HG03354 (cell line): ENCODE data around the gene CXXC5.

Experiments used
- ATAC-seq: cut with Tn5 transposase; IDR thresholded peaks from one replicate; pipeline ENCODE4 v1.9.1; 2021; ENCODE audit warnings: mild to moderate bottlenecking; ENCODE audit not compliant: unreplicated experiment, poor library complexity, severe bottlenecking

CXXC5 gene

DNA sequence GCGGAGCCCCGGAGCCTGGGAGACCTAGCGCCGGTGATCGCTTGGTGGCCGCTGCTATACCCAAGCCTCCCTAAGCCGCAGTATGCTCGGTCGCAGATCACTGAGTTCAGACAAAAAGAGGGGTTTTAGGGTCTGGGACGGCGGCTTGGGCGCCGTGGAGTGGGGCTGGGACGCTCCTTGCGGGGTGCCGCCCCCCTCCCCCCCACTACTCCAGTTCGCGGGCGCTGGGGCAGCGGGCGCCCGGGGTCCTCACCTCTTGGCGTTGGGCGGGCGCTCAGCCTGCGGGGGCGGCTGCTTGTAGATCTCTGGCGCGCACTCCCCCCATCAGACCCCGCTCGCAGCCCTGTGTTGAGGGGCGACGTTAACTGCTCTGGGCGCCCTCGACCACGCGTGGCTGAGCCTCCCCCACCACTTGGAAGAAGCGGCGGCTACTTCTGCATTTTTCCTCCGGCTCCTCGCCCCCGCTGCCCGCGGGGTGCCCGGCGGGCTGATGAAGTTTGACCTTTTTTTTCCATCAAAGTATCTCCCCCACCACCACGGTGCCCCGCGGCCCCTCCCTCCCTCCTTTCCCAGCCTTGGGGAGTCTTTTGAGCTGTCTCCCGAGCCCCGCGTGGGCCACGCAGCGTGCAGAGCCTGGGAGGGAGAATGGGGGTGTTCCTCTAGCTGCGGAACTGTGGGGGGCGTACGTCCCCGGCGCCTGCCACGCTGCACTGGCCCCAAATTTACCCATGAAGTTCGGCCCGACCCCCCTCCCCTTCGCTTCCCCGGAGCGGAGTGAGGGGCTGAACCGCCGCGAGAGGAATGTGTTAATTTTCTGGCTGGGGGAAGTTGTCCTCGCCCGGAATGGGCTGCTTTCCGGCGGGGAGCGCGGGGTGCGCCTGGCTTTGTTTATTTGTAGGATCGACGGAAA lies 1.2 kb downstream of the CXXC5 start:
- ATAC-seq: peak; percentile 6

GRCh38 chr5:139650031-139650688 lies 2.0 kb downstream of the CXXC5 start:
- ATAC-seq: no peak

DNA sequence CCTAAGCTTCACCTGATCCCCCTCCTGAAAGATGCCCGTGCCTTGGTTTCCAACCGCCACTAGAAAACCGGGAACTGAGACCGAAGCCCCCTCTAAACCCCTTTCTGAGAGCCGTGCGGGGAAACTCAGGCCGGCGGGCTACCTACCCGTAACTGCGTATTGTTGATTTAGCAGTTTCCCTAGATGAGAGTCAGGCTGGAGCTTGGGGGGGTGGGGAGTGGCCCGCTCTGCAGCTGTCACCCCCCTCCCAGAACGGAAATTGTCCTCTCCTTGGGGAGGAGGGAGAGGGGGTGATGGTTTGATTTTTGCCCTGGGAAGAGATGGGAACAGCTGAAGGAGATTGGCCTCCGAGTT lies 2.5 kb downstream of the CXXC5 start:
- no peak for ATAC-seq

DNA sequence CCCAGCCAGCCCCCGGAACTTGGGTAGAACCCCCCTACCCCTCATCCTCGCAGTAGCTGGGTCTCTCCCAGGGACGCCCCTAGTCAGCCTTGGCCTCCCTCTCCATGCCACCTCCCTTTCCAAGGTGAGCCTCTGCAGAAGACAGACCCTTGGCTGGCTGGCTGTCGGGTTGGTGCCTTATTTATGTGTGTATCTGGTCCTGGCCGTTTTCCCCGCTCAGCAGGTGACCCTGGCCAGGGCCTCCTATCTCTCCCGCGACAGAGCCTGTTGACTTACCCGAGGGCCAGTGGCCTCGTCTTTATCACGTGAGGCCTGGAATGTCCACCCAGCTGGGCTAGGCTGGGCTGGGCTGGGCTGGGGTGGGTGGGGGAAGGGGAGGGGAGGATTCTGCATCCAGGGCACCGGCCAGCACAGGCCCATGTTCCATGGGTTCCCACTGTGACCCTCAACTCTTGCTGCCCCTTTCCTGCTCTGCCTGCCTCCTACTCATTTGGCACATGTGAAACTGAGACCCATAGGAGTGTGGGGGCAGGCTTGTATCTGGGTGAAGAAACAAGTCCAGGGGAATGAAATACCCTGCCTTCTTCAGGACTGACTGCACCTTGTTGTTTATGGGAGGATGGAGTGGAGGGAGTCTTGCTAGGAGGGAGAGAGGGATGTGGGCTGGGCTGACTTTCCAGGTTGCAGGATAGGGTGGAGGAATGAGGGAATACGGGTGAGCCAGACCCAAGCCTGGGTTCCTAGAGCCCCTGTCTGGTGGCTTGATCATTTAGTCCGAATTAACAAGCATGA lies 3.1 kb downstream of the CXXC5 start:
- ATAC-seq: no peak

- ATAC-seq: peak; percentile 39
Observed at GRCh38 chr5:139651853-139652787, 4.0 kb downstream of the CXXC5 start.

DNA sequence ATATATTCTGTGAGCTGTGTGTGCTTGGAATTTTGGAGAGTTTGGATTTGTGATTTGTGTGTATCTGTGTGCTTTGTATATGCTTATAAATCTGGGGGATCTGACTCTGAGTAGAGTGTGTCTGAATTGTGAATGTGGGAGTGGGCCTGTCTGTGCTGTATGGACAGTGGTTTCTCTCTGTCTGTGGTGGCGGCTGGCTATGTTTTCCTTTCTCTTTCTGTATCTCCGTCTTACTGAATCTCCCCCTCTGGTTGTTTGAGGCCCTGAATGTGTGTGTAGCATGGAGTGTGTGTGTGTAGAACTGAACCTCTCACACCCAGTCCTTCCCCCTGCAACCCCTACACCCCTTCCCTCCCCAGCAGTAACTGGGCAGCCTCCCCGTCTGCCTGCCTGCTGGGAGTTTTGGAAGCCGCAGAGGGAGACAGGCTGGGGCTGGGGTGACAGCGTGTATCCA lies 4.7 kb downstream of the CXXC5 start:
- peak; percentile 37 for ATAC-seq

GRCh38 chr5:139653616-139654015 lies 5.5 kb downstream of the CXXC5 start:
- no peak for ATAC-seq

DNA sequence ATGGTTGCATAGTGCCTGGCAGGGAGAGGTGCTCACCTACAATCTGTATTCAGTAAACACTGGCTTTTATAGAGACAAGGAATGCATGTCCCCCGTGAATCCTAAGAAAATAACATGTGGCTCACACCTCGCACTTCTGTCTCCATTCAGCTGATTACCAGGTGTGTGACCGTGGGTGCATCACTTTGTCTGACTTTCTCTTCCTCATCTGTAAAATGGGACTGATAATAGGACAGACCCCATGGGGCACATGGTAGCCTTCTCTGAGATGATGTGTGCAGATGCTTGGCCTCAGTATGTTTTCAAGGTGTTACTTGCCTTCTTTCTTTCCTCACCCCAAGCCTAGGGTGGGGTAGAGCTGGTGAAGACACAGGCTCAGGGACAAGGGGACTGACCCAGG lies 6.3 kb downstream of the CXXC5 start:
- ATAC-seq: no peak

GRCh38 chr5:139654871-139655491 lies 6.8 kb downstream of the CXXC5 start:
- ATAC-seq: no peak

DNA sequence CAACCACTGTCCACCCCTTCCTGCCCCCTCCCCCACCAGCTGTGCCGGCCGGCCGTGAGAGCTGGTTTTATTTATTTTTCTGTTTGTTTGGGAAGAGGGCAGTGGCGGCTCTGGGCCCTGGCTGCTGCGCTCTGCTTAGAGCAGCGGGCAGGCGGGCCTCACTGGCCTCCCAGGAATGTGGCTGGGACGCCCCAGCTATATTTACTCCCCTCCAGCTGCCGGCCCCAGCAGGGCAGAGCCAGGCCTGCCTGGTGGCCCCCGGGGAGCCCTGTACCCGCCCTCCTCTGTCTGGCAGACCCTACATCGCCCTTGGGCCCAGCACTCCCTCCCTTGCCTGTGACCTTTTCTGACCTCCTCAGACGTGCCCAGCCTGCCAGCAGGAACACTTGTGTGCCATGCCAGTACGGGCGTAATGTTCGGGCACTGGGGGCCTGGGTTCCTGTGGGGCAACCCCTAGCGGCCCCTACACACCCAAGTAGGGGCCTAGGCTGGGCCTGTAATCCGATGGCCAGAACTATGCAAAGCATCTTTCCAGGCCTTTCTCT lies 7.7 kb downstream of the CXXC5 start:
- ATAC-seq: no peak

DNA sequence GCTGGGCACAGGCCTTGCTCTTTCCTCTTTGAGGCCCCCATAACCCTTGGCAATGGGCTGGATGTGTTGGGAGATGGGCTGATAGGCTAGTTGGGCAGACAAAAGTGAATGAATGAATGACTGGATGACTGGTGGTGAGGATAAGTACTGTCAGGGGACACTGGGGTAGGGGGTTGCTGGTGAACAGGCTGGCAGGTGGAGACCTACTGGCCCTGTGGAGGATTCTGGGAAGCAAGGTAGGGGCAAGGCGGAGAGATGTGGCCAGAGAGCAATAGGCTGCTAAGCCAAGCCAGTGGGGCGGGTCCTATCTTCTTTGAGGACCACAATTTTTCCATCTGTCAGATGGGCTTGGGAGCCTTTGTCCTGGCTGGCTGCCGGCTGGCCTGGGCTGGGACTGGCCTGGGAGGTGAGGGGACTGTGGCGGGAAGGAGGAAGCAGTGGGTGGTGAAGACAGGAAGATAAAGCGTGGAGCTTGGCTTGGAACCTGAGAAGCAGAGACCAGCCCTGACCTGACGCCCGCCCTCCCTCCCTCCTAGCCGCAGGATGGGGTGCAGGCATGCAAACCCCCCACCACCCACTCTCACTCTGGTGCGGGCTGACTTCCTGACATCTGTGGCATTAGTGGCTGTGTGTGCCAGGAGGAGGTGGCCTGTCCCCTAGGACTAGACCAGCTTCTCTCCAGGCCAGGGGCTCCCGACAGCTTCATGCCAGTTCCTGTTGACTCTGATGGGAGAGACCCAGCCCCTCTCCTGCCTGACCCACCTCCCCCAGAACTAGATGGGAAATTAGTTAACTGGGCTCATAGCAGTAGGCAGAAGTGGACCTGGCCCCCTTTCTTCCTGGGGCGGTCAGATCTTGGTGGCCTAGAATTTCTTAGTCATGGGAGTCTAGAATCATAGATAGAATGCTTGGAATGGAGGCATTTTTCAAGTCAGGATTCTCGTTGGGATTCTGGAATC lies 9.5 kb downstream of the CXXC5 start:
- no peak for ATAC-seq

GRCh38 chr5:139658501-139658927 lies 10.4 kb downstream of the CXXC5 start:
- no peak for ATAC-seq

DNA sequence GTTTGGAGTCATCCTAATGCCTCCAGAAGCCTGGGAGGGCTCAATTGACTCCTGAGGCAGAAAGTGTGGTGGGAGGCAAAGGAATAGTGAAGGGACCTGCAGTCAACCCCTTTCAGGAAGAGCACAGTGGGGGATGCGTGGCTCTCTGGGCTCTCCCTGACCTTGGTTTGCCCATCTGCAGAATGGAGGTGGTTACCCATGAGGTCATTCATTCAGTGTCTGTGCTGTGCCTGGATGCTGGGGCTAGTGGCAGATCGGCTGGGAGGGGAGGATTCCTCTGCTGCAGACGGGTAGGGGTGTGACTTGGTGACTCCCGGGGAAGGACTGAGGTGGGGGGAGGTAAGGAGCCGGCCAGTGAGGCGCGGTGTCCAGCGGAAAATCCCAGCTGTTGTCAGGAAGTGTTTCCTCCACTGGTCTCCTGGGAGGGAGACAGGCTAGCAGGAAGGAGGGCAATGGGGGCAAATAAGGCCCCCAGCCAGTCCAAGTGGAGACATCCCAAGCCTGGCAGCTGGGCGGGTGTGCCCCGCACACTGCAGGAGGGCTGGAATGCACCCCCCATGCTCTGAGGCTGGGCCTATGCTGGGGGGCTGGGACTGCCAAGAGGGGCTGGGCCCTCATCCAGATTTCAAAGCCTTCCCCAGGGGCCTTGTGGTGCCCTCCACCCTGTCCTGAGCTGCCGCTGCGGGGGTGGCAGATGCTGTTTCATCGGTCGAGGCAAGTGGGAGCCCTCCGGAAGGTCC lies 10.9 kb downstream of the CXXC5 start:
- no peak for ATAC-seq

GRCh38 chr5:139659695-139660101 lies 11.5 kb downstream of the CXXC5 start:
- ATAC-seq: no peak

- ATAC-seq: no peak
Observed at GRCh38 chr5:139660105-139660922, 12.2 kb downstream of the CXXC5 start.
